MM.1S (cell line): ENCODE measurements around the gene CISTR.

ENCODE experiments used
- DNase-seq: peaks from one replicate; pipeline ENCODE4 v3.0.0-alpha.2; 2015
- H2AFZ ChIP-seq: fragments of 300-600 bp; sonication (generic); 2 replicates; pipeline ENCODE4 v1.6.0; 2016; ENCODE audit warnings: antibody characterized with exemption, low read length
- H3F3A ChIP-seq: fragments of 300-600 bp; sonication (generic); 2 replicates; pipeline ENCODE4 v1.6.1; 2016; ENCODE audit warnings: mild to moderate bottlenecking, antibody characterized with exemption, low read length, moderate library complexity, mixed read lengths; ENCODE audit not compliant: insufficient read depth
- H3K27ac ChIP-seq: fragments of 300-600 bp; sonication (generic); 2 replicates; pipeline ENCODE4 v1.5.1; 2016; ENCODE audit warnings: mild to moderate bottlenecking, low read length
- H3K27me3 ChIP-seq: fragments of 300-600 bp; sonication (generic); replicated peaks from 2 replicates; pipeline ENCODE4 v1.6.0; 2016; ENCODE audit warnings: low read length; ENCODE audit not compliant: insufficient read depth
- H3K36me3 ChIP-seq: fragments of 300-600 bp; sonication (generic); replicated peaks from 2 replicates; pipeline ENCODE4 v1.6.1; 2016; ENCODE audit warnings: mild to moderate bottlenecking, low read length, mixed read lengths; ENCODE audit not compliant: insufficient read depth
- H3K4me1 ChIP-seq: fragments of 300-600 bp; sonication (generic); 2 replicates; pipeline ENCODE4 v1.6.1; 2016; ENCODE audit warnings: low read length, mixed read lengths
- H3K4me2 ChIP-seq: fragments of 300-600 bp; sonication (generic); 2 replicates; pipeline ENCODE4 v1.6.0; 2016; ENCODE audit warnings: low read depth, low read length
- H3K4me3 ChIP-seq: fragments of 300-600 bp; sonication (generic); 2 replicates; pipeline ENCODE4 v1.5.1; 2016; ENCODE audit warnings: low read length, mixed read lengths
- H3K79me2 ChIP-seq: fragments of 300-600 bp; sonication (generic); 2 replicates; pipeline ENCODE4 v1.6.1; 2016; ENCODE audit warnings: mixed run types, low read length, mixed read lengths
- H3K9ac ChIP-seq: fragments of 300-600 bp; sonication (generic); 2 replicates; pipeline ENCODE4 v1.6.1; 2016; ENCODE audit warnings: low read length, mixed read lengths
- H3K9me2 ChIP-seq: fragments of 300-600 bp; sonication (generic); replicated peaks from 2 replicates; pipeline ENCODE4 v1.6.1; 2016; ENCODE audit warnings: mild to moderate bottlenecking, low read length, mixed read lengths; ENCODE audit not compliant: insufficient read depth
- H3K9me3 ChIP-seq: fragments of 300-600 bp; sonication (generic); replicated peaks from 2 replicates; pipeline ENCODE4 v1.6.1; 2016; ENCODE audit warnings: mild to moderate bottlenecking, low read length, mixed read lengths; ENCODE audit not compliant: insufficient read depth
- H4K20me1 ChIP-seq: fragments of 300-600 bp; sonication (generic); 2 replicates; pipeline ENCODE4 v1.6.1; 2016; ENCODE audit warnings: mild to moderate bottlenecking, low read length, moderate library complexity, mixed read lengths; ENCODE audit not compliant: insufficient read depth
- EZH2 ChIP-seq: fragments of 300-600 bp; sonication (generic); optimal IDR thresholded peaks from 2 replicates; pipeline ENCODE3; 2017; ENCODE audit warnings: low read depth, mild to moderate bottlenecking, antibody characterized with exemption, low read length, mixed read lengths
- EZH2phosphoT487 ChIP-seq: fragments of 300-600 bp; sonication (generic); IDR thresholded peaks from 2 replicates; pipeline ENCODE4 v1.6.1; 2018; ENCODE audit warnings: antibody characterized with exemption, low read length
- TF ChIP-seq, protein P1 (sequence below): fragments of 300-600 bp; sonication (generic); IDR thresholded peaks from 2 replicates; pipeline ENCODE4 v1.5.1; 2016; ENCODE audit warnings: antibody characterized with exemption, low read length, mixed read lengths

CISTR gene

DNA sequence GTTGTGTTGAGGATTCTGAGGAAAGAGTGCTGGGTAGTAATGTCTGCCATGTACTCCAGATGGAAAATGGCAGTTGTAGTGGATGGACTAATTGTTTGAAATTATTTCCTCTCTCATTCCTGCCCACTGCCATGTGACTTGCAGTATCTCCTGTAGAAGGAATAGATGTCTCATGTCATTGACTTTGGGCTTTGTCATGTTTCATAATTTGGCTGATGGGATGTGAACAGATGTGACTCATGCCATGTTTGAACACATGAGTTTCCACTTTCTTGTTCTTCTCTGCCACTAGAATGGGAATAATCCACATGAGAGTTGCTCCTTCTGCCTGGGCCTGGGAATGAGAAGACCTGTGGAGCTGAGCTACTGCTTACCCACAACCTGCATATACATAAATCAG is 22.1 kb downstream of the CISTR start:
- H4K20me1 ChIP-seq, result no peaks in the 10 kb centered on the region
- no peak overlapping the region for H3K4me3 ChIP-seq
- no peaks in the 10 kb centered on the region for H3F3A ChIP-seq
- no peaks in the 10 kb centered on the region for H3K9me3 ChIP-seq
- no peak for DNase-seq
- no peaks in the 10 kb centered on the region for H3K9me2 ChIP-seq
- no peaks in the 10 kb centered on the region; the same call in 1 of the 2 replicates for H3K27me3 ChIP-seq
- TF ChIP-seq, protein P1, sequence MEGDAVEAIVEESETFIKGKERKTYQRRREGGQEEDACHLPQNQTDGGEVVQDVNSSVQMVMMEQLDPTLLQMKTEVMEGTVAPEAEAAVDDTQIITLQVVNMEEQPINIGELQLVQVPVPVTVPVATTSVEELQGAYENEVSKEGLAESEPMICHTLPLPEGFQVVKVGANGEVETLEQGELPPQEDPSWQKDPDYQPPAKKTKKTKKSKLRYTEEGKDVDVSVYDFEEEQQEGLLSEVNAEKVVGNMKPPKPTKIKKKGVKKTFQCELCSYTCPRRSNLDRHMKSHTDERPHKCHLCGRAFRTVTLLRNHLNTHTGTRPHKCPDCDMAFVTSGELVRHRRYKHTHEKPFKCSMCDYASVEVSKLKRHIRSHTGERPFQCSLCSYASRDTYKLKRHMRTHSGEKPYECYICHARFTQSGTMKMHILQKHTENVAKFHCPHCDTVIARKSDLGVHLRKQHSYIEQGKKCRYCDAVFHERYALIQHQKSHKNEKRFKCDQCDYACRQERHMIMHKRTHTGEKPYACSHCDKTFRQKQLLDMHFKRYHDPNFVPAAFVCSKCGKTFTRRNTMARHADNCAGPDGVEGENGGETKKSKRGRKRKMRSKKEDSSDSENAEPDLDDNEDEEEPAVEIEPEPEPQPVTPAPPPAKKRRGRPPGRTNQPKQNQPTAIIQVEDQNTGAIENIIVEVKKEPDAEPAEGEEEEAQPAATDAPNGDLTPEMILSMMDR, result no peak
- TF ChIP-seq EZH2phosphoT487 (no peak), EZH2 (no peak)
- H3K27ac ChIP-seq, result no peak overlapping the region
- no peak overlapping the region for H3K9ac ChIP-seq
- no peaks in the 10 kb centered on the region for H3K36me3 ChIP-seq
- H3K4me2 ChIP-seq, result no peak overlapping the region
- H2AFZ ChIP-seq, result no peak overlapping the region
- H3K4me1 ChIP-seq, result 0 out of 2 replicates have a peak, but pooled peaks cover 9% of the 10 kb centered on the region
- H3K79me2 ChIP-seq, result peaks cover 16% of the 10 kb centered on the region; the same call in 1 of the 2 replicates

DNA sequence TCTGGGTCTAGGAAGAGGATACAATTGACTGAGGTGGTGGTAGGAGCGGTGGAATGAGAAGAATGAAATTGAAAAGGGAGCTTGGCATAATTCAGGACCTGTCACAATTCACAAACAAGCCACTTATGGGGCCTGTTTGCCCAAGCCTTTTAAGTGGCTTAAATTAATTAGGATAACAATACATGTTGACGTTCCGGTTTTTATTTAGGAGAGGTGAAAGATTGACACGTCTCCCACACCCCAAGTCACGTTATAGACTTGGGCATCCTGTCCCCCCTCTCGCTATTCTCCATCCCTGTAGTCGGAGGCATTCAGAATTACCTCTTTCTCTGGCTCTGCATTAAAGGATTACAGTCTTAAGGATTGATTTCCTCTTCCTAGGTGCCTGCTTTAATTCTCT is 23.6 kb downstream of the CISTR start:
- no peak for TF ChIP-seq EZH2phosphoT487
- TF ChIP-seq EZH2, result no peak
- TF ChIP-seq, protein P1, result no peak
- no peak for DNase-seq
- no peak overlapping the region for H3K27ac ChIP-seq

DNA sequence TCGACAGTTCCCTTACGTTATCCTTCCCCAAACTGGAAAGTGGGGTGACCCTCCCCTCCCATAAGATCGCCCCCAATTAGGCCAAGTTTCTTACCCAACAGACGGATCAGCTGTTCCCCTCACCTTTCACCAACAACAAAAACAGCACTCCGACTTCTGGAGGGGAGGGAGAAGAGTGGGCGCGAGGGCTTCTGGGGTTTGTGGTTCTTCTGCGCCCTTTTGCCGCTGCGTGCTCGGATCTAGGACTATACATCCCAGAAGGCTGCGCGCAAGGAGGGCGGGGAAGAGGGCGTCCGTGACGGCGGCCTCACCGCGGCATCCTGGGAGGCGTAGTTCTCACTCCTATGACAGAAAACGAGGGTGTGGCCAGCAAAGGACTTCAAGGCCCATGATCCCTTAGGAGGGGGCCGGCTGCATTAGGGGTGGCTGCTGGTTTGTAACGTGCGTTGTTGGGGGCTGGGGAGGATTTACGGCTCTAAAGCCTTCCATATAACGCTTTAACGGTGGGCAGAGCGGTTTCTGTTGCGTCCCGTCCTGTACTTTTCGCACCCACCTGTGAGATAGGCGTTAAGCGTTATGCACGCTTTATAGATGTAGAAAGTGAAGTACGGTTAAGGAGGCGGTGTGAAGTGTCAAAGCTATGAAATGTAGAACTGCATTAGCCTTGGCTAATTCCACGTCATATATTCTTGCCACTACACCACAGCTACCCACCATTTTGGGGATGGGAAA is 24.3 kb downstream of the CISTR start, which contains the start of gene CALCOCO1:
TSS of gene CALCOCO1 (minus strand) at position 143 of the 732 bp plus-strand sequence. CDS start 2,210 bp downstream, outside the sequence.
- Histone ChIP-seq H3K36me3 (no peaks in the 10 kb centered on the region), H3K79me2 (peaks cover 16% of the 10 kb centered on the region; the same call in 1 of the 2 replicates), H3K9me2 (no peaks in the 10 kb centered on the region), H3K4me3 (peak within 1 kb of the TSS; percentile 77), H3K4me1 (peaks cover 20% of the 10 kb centered on the region), H3K9me3 (no peaks in the 10 kb centered on the region), H2AFZ (peak within 1 kb of the TSS; percentile 71), H3K27ac (no peak within 1 kb of the TSS; the same call in 1 of the 2 replicates), H3K4me2 (peak within 1 kb of the TSS; percentile 82), H3K27me3 (no peaks in the 10 kb centered on the region), H3F3A (peaks cover 7% of the 10 kb centered on the region), H3K9ac (peak within 1 kb of the TSS; percentile 49; the same call in 1 of the 2 replicates), H4K20me1 (no peaks in the 10 kb centered on the region)
- no peak for TF ChIP-seq EZH2phosphoT487
- TF ChIP-seq, protein P1, result no peak
- TF ChIP-seq EZH2, result no peak
- DNase-seq, result peak; percentile 99

More for the DNA sequence above, 23.6 kb downstream of the CISTR start:
- Histone ChIP-seq H3K4me2 (peak overlapping the region; percentile 63), H3F3A (no peaks in the 10 kb centered on the region), H3K9me2 (no peaks in the 10 kb centered on the region), H3K79me2 (peaks cover 16% of the 10 kb centered on the region; the same call in 1 of the 2 replicates), H3K4me3 (peak overlapping the region; percentile 73), H3K36me3 (no peaks in the 10 kb centered on the region), H3K27me3 (no peaks in the 10 kb centered on the region; the same call in 1 of the 2 replicates), H3K4me1 (peaks cover 15% of the 10 kb centered on the region), H2AFZ (peak overlapping the region; percentile 71), H4K20me1 (no peaks in the 10 kb centered on the region), H3K9me3 (no peaks in the 10 kb centered on the region), H3K9ac (0 out of 2 replicates have a peak overlapping the region, but pooled peaks have one; percentile 26)
